HT1080 (cell line): Measurements from ENCODE around the gene MAT2A. TPM values are rescaled to one million over a fixed set of nuclear protein-coding genes. Genes with fewer than 3 reads are reported as not detected.
"Not testable (repeated sequence)": the region's sequence is repeated elsewhere in the genome, so short reads cannot be mapped to it uniquely, and the experiment has no call there.

Source experiments
- DNase-seq: peaks from one replicate; pipeline ENCODE4 v3.0.0-alpha.2; 2015; ENCODE audit warnings: low read depth
- total RNA-seq: library from RNA; depleted of rRNA; stranded (reverse); fragments of >200 nt; shearing (Covaris generic); gene quantifications from 2 replicates; pipeline ENCODE4 v1.2.3, GENCODE V29; 2014

MAT2A gene
- total RNA-seq, 1 experiment from 2014 or later: 140 TPM

- no peak for DNase-seq
These were observed 39.5 kb downstream of the MAT2A start for GRCh38 chr2:85578243-85579180.

- DNase-seq: no peak
These were observed 40.4 kb downstream of the MAT2A start for GRCh38 chr2:85579266-85579935.

- DNase-seq: no peak
These were observed 41.2 kb downstream of the MAT2A start for GRCh38 chr2:85580206-85580605.

GRCh38 chr2:85582492-85582891, 43.5 kb downstream of the MAT2A start:
- no peak for DNase-seq

GRCh38 chr2:85583667-85584353, 44.8 kb downstream of the MAT2A start:
- no peak for DNase-seq

GRCh38 chr2:85584354-85584856, 45.4 kb downstream of the MAT2A start, which contains the start of gene VAMP5:
Gene VAMP5, plus strand, starts transcription at chr2:85584431. Its CDS starts 60 bp downstream, at chr2:85584491.
- no peak for DNase-seq

- peak; percentile 82 for DNase-seq
These were observed 46.2 kb downstream of the MAT2A start for GRCh38 chr2:85584857-85585780.

GRCh38 chr2:85585781-85586105, 46.8 kb downstream of the MAT2A start:
- peak; percentile 64 for DNase-seq

- no peak for DNase-seq
These were observed 49.3 kb downstream of the MAT2A start for GRCh38 chr2:85588236-85588635.

- no peak for DNase-seq
These were observed 49.7 kb downstream of the MAT2A start for GRCh38 chr2:85588645-85589044.

GRCh38 chr2:85589181-85589580, 50.2 kb downstream of the MAT2A start:
- DNase-seq: no peak

GRCh38 chr2:85589982-85590791, 51.2 kb downstream of the MAT2A start:
- peak; percentile 75 for DNase-seq

GRCh38 chr2:85590950-85591349, 52.0 kb downstream of the MAT2A start:
- DNase-seq: no peak

- DNase-seq: no peak
These were observed 52.6 kb downstream of the MAT2A start for GRCh38 chr2:85591563-85591962.

- DNase-seq: not testable (repeated sequence)
These were observed 53.3 kb downstream of the MAT2A start for GRCh38 chr2:85592299-85592698.

GRCh38 chr2:85593023-85593422, 54.1 kb downstream of the MAT2A start:
- no peak for DNase-seq
